ENCODE results near the gene CNPY4.

CNPY4 gene

GRCh38 chr7:100154651-100155491 is 35.4 kb downstream of the CNPY4 start:
- DNase-seq (ENCODE audit: low read depth): no peak
- TF ChIP-seq CTCF (conservative IDR thresholded peaks at IDR 0.05; ENCODE audit: low read depth, low read length): no peak
- H3K4me3 ChIP-seq (ENCODE audit: low read depth, low read length): no peak overlapping the region

DNA sequence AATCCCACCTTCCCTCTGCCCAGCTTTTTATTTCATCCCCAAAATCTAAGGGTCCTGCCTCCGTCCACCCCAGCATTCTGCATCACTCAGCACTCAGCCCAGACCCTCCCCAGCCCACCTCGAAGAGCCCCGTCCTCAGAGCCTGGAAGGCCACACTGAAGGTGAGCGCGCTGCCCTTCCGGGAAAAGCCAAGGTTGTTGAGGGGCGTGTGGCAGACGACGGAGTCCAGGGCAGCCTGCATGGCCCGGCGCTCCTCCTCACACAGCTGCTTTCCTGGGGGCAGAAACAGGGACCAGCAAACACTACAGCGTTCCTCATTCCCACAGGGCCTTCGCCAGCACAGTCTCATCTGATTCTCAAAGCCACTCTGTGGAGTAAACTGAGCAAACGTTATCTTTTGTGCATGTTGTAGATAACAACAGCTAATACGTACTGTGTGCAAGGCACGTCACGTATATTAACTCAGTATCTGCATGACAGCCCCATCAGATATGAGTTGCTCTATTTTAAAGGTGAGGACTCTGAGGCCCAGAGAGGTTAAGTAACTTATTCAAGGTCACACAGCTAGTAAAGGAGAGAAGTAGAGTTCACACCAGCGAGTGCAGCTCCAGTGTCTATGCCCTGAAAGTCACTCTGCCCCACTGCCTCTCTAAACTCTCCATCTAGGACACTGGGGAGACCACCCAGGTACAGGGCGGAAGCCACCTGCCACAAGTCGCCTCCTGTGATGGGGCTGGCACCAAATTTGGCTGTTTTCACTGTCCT is 36.3 kb downstream of the CNPY4 start:
- H3K4me3 ChIP-seq (ENCODE audit: low read depth, low read length): no peak overlapping the region
- no peak for DNase-seq (ENCODE audit: low read depth)
- TF ChIP-seq CTCF (conservative IDR thresholded peaks at IDR 0.05; ENCODE audit: low read depth, low read length): no peak

DNA sequence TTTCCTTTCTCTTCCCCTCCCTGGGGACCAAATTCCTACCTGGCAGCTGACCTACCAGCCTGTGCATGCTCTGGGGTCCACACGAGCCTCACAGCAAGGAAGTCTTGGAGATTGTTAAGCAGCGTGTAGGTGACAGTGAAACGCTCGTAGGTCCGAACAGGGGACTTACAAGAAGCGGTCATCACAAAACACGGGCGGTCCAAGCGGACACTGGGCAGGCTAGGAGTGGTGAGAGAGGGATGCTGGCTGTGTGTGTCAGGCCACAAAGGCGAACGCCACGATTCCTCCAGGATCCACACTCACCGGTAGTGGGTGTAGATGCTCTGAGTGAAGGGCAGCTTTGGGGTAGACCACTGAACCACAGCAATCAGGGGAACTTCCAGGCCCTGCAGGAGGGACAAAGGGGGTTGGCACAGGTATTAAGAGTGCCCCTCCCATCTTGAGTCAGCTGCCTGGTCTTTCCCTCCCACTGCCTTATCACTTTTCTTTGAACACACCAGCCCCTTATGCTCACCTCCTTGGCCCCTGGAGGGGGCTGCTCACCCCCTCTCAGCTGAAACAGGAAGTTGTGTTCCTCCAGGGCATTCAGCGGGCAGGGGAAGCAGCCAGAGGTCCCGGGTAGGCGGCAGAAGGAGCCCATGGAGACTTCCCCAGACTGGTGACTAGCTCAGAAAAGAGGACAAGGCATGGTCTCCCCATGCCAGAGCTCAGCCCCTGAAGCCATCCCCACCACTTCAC is 37.1 kb downstream of the CNPY4 start:
- H3K4me3 ChIP-seq (ENCODE audit: low read depth, low read length): no peak overlapping the region
- TF ChIP-seq CTCF (conservative IDR thresholded peaks at IDR 0.05; ENCODE audit: low read depth, low read length): no peak
- DNase-seq (ENCODE audit: low read depth): no peak

DNA sequence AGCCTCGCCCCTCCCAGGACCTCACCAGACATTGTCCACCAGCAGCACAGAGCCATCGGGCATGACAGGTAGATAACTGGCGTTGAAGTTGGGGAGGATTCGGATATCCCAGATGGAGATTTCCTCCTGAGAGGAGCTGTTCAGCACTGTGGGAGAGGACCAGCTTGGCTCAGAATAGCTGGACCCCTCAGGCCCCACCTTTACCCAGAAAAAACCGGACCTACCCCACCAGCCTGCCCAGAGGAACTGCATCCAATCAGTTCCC is 37.6 kb downstream of the CNPY4 start:
- DNase-seq (ENCODE audit: low read depth): no peak
- no peak for TF ChIP-seq CTCF (conservative IDR thresholded peaks at IDR 0.05; ENCODE audit: low read depth, low read length)
- H3K4me3 ChIP-seq (ENCODE audit: low read depth, low read length): peak overlapping the region; percentile 77

GRCh38 chr7:100157334-100158228 is 38.1 kb downstream of the CNPY4 start:
- H3K4me3 ChIP-seq (ENCODE audit: low read depth, low read length): peak overlapping the region; percentile 77
- peak; percentile 49 for TF ChIP-seq CTCF (conservative IDR thresholded peaks at IDR 0.05; ENCODE audit: low read depth, low read length)

More at GRCh38 chr7:100157334-100158228, 38.1 kb downstream of the CNPY4 start:
- DNase-seq (ENCODE audit: low read depth): peak; percentile 60

All from choroid plexus epithelial cell (primary cell).